GM10248 (cell line): Measurements from ENCODE around the gene CACFD1.
A peak's percentile ranks its signal among the peaks of the same experiment; 100 is the strongest.

ENCODE experiments used
- CTCF ChIA-PET: fragments of 300-600 bp; sonication (Branson Sonifier 250); formaldehyde crosslinking; extraction: SDS; loops from one replicate; lab custom pipeline; 2021; ENCODE audit warnings: antibody characterized with exemption; lab: Yijun Ruan, JAX
- POLR2A ChIA-PET: fragments of 350-650 bp; sonication (Branson Sonifier 250); formaldehyde crosslinking; extraction: SDS; loops from one replicate; lab custom pipeline; 2020; ENCODE audit warnings: antibody characterized with exemption; lab: Yijun Ruan, JAX
- DNase-seq: peaks from one replicate; pipeline ENCODE4 v3.0.0; 2012; ENCODE audit errors: extremely low spot score
- CTCF ChIP-seq: IDR thresholded peaks from 2 replicates; pipeline ENCODE4 v1.5.1; 2012; ENCODE audit warnings: mild to moderate bottlenecking, low read depth; ENCODE audit errors: extremely low read depth, missing control alignments, control extremely low read depth

The CACFD1 gene

GRCh38 chr9:133454325-133454724, 5.5 kb upstream of the CACFD1 start:
- ChIA-PET POLR2A (no interaction called here), CTCF (interaction anchor here (0.9 to 1.3 kb wide), 2 partner anchors 16 to 20 kb away, joined by 3 to 5 read pairs; no protein-coding TSS in a partner anchor)
- DNase-seq = no peak
- no peak for TF ChIP-seq CTCF

GRCh38 chr9:133454943-133455673, 4.7 kb upstream of the CACFD1 start:
- no peak for DNase-seq
- TF ChIP-seq CTCF = no peak
- ChIA-PET CTCF (interaction anchor here (0.9 to 1.3 kb wide), 2 partner anchors 17 to 21 kb away, joined by 3 to 5 read pairs; no protein-coding TSS in a partner anchor), POLR2A (no interaction called here)

DNA sequence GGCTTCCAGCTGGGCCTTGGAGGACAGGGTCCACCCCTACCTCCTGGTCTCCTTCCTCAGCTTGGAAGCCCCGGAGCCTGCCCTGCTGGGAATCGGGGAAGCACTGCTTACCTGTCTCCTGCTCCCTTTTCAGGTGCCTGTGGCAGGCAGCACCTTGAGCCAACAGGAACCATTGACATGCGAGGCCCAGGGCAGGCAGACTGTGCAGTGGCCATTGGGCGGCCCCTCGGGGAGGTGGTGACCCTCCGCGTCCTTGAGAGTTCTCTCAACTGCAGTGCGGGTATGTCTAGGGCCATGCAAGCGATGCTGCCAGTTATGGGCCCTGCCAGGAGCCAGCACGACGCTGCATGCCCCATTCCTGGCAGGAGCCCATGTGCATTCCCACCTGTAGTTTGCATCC, 3.8 kb upstream of the CACFD1 start:
- TF ChIP-seq CTCF = no peak
- DNase-seq = no peak
- ChIA-PET POLR2A (no interaction called here), CTCF (no interaction called here)

DNA sequence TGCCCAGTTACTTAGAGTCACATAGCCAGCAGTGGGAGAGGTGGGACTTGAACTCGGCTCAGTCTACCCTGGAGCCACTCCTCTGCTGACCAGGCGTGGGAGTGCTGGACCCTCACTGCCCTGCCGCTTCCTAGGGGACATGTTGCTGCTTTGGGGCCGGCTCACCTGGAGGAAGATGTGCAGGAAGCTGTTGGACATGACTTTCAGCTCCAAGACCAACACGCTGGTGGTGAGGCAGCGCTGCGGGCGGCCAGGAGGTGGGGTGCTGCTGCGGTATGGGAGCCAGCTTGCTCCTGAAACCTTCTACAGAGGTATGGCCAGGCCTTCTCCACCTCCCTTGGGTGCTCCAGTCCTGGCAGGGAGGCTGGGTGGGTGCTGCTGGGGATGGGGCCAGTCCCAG, 3.4 kb upstream of the CACFD1 start:
- CTCF ChIA-PET = no interaction called here
- POLR2A ChIA-PET = no interaction called here
- peak; percentile 16 for TF ChIP-seq CTCF
- no peak for DNase-seq

- ChIA-PET CTCF (interaction anchor here (1.0 to 1.5 kb wide), 2 partner anchors 29 to 313 kb away, joined by 3 to 7 read pairs; no protein-coding TSS in a partner anchor), POLR2A (no interaction called here)
- no peak for DNase-seq
- no peak for TF ChIP-seq CTCF
These were observed 2.5 kb upstream of the CACFD1 start for GRCh38 chr9:133457233-133457632.

DNA sequence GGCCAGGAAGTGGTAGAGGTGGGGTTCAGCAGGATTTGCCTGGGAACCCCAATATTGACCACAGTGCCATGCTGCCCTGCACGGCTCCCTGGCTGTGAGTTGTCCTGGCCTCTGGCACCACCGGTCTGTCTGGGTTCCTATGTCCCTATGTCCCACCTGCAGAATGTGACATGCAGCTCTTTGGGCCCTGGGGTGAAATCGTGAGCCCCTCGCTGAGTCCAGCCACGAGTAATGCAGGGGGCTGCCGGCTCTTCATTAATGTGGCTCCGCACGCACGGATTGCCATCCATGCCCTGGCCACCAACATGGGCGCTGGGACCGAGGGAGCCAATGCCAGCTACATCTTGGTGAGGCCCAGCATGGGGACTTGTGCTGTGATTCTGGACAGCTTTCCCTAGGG, 2.0 kb upstream of the CACFD1 start:
- no peak for TF ChIP-seq CTCF
- DNase-seq = no peak
- ChIA-PET POLR2A (no interaction called here), CTCF (interaction anchor here (1.0 to 1.5 kb wide), 2 partner anchors 29 to 314 kb away, joined by 3 to 7 read pairs; no protein-coding TSS in a partner anchor)
